H1 (cell line): ENCODE results near the gene ELAVL1. TPM values are rescaled to one million over a fixed set of nuclear protein-coding genes. Genes with fewer than 3 reads are reported as not detected.

Experiments used
- CREB1 ChIP-seq: IDR thresholded peaks from 2 replicates; pipeline ENCODE4 v1.6.1; 2012; ENCODE audit warnings: inconsistent platforms
- SIRT6 ChIP-seq: IDR thresholded peaks from one replicate; pipeline ENCODE4 v1.7.1; 2012; ENCODE audit warnings: low read length, inconsistent platforms
- polyA plus RNA-seq, 7 experiments: library from polyadenylated mRNA; depleted of rRNA in 3 of 7; stranded (reverse) in 5 of 7; unstranded in 2 of 7; fragments of >200 nt in 5 of 7; fragments of 200-250 nt in 2 of 7; gene quantifications; 1 replicate in 5 of 7; 2 replicates in 1 of 7; 4 replicates in 1 of 7; pipeline versions ENCODE4 v1.2.1 to v1.2.3, GENCODE V29; 2011 to 2013; ENCODE audit warnings: missing spikeins in 2 of 7, mixed read lengths in 2 of 7
- total RNA-seq: library from RNA; stranded (reverse); fragmentation: NEBNext Ultra II Directional; extraction: Animal tissue kit (Norgen Biotek cat#: 25700); gene quantifications from 2 replicates; pipeline ENCODE4 v1.2.1, GENCODE V29; 2021
- TF ChIP-seq, protein P1 (sequence below): IDR thresholded peaks from 2 replicates; pipeline ENCODE4 v1.6.1; 2012; ENCODE audit warnings: low read length, inconsistent platforms

The ELAVL1 gene
- total and polyA plus RNA-seq, 2 of the 8 experiments (the other 6 are each of a cell fraction or from before 2014, with no cell fraction given) = 56.7 to 163 TPM

DNA sequence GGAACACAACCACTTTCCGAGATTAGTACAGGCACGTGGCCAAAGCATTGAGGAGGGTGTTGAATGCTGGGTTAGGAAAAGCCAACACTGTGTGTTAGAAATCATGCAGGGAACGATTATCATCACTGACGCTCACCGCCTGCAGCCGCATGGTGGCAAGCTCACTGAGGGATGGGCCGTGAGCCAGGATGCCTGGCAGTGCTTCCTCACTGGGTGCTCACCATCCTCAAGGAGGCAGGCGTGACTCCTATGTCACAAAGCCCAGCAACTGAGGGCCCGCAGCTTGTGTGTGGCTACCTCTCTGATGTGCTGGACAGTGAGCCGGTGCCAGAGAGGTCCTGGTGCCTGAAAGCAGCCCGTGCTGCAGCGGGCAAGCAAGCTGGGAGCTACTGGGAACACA, 31.6 kb downstream of the ELAVL1 start (continued):
- TF ChIP-seq, protein P1, sequence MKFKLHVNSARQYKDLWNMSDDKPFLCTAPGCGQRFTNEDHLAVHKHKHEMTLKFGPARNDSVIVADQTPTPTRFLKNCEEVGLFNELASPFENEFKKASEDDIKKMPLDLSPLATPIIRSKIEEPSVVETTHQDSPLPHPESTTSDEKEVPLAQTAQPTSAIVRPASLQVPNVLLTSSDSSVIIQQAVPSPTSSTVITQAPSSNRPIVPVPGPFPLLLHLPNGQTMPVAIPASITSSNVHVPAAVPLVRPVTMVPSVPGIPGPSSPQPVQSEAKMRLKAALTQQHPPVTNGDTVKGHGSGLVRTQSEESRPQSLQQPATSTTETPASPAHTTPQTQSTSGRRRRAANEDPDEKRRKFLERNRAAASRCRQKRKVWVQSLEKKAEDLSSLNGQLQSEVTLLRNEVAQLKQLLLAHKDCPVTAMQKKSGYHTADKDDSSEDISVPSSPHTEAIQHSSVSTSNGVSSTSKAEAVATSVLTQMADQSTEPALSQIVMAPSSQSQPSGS = no peak
- TF ChIP-seq CREB1 = no peak
- no peak for TF ChIP-seq SIRT6
